MCF 10A (cell line): Measurements from ENCODE around the gene NTM. TPM values are rescaled to one million over a fixed set of nuclear protein-coding genes. Genes with fewer than 3 reads are reported as not detected.

Experiments
- BruUV-seq: library from RNA; stranded (reverse); fragments of 400-500 nt; replicated peaks from 2 replicates; lab custom pipeline; 2021; lab: Mats Ljungman, UMichigan
- CTCF ChIA-PET: fragments of 300-600 bp; sonication (Branson Sonifier 250); formaldehyde crosslinking; extraction: SDS; loops from one replicate; lab custom pipeline; 2021; ENCODE audit warnings: antibody characterized with exemption, inconsistent platforms; lab: Yijun Ruan, JAX
- POLR2A ChIA-PET: fragments of 300-600, 350-650 bp; sonication (Branson Sonifier 250); formaldehyde crosslinking; extraction: SDS; loops from one replicate; lab custom pipeline; 2020; ENCODE audit warnings: antibody characterized with exemption, inconsistent platforms; lab: Yijun Ruan, JAX
- DNase-seq: peaks from one replicate; pipeline ENCODE4 v3.0.0-alpha.2; 2018; ENCODE audit not compliant: unreplicated experiment
- H3K27ac Mint-ChIP-seq: one replicate; pipeline ENCODE4 v1.8.0; 2022; ENCODE audit warnings: mild to moderate bottlenecking, low read depth, mixed read lengths; ENCODE audit not compliant: unreplicated experiment
- H3K27me3 Mint-ChIP-seq: one replicate; pipeline ENCODE4 v1.8.0; 2022; ENCODE audit warnings: mixed read lengths; ENCODE audit not compliant: insufficient read depth, unreplicated experiment
- H3K36me3 Mint-ChIP-seq: one replicate; pipeline ENCODE4 v1.8.0; 2022; ENCODE audit warnings: mild to moderate bottlenecking, moderate library complexity, mixed read lengths; ENCODE audit not compliant: insufficient read depth, unreplicated experiment
- H3K4me1 Mint-ChIP-seq: one replicate; pipeline ENCODE4 v1.8.0; 2022; ENCODE audit warnings: mixed read lengths; ENCODE audit not compliant: insufficient read depth, unreplicated experiment
- H3K4me3 Mint-ChIP-seq: one replicate; pipeline ENCODE4 v1.8.0; 2022; ENCODE audit warnings: mild to moderate bottlenecking, moderate library complexity, mixed read lengths; ENCODE audit not compliant: unreplicated experiment
- H3K9me3 Mint-ChIP-seq: one replicate; pipeline ENCODE4 v1.8.0; 2022; ENCODE audit warnings: mixed read lengths; ENCODE audit not compliant: unreplicated experiment
- CTCF ChIP-seq: fragments of 200-600 bp; IDR thresholded peaks from one replicate; pipeline ENCODE4 v1.8.0; 2022; ENCODE audit warnings: antibody characterized with exemption, mild to moderate bottlenecking; ENCODE audit not compliant: unreplicated experiment
- intact Hi-C: fragments of 100-400 bp; cut with micrococcal nuclease; formaldehyde crosslinking; loops from 2 replicates; pipeline ENCODE4 v1.14.1; 2022
- total RNA-seq: library from RNA; stranded (reverse); gene quantifications from 2 replicates; pipeline ENCODE4 v1.2.3, GENCODE V29; 2022

The NTM gene
- total RNA-seq, 1 experiment from 2014 or later = not detected

GRCh38 chr11:131543389-131544025 lies 173.1 kb downstream of the NTM start:
- intact Hi-C loops = no loop called here
- Mint-ChIP-seq H3K9me3 (peaks cover 58% of the 10 kb centered on the region), H3K27me3 (no peaks in the 10 kb centered on the region), H3K4me3 (no peak overlapping the region), H3K4me1 (no peaks in the 10 kb centered on the region), H3K36me3 (no peaks in the 10 kb centered on the region), H3K27ac (no peak overlapping the region)
- no peak for TF ChIP-seq CTCF
- CTCF ChIA-PET = interaction anchor here (0.7 to 1.2 kb wide), 2 partner anchors 9 to 36 kb away, joined by 3 to 4 read pairs; no protein-coding TSS in a partner anchor
- no peak for DNase-seq
- POLR2A ChIA-PET = no interaction called here
- BruUV-seq = no TSS peak

GRCh38 chr11:131544591-131544990 lies 174.2 kb downstream of the NTM start:
- ChIA-PET POLR2A (no interaction called here), CTCF (interaction anchor here (0.7 kb wide), 1 partner anchor 35 kb away, joined by 4 read pairs; no protein-coding TSS in a partner anchor)
- Mint-ChIP-seq H3K36me3 (no peaks in the 10 kb centered on the region), H3K27ac (no peak overlapping the region), H3K9me3 (peaks cover 47% of the 10 kb centered on the region), H3K4me1 (no peaks in the 10 kb centered on the region), H3K27me3 (no peaks in the 10 kb centered on the region), H3K4me3 (no peak overlapping the region)
- DNase-seq = no peak
- no peak for TF ChIP-seq CTCF
- no TSS peak for BruUV-seq
- intact Hi-C loops = no loop called here

GRCh38 chr11:131546218-131546895 lies 175.9 kb downstream of the NTM start:
- CTCF ChIA-PET = interaction anchor here (0.6 kb wide), 1 partner anchor 170 kb away, joined by 4 read pairs; no protein-coding TSS in a partner anchor
- BruUV-seq = no TSS peak
- no peak overlapping the region for H3K27ac Mint-ChIP-seq
- H3K4me3 Mint-ChIP-seq = no peak overlapping the region
- H3K4me1 Mint-ChIP-seq = no peaks in the 10 kb centered on the region
- H3K36me3 Mint-ChIP-seq = no peaks in the 10 kb centered on the region
- TF ChIP-seq CTCF = no peak
- POLR2A ChIA-PET = no interaction called here
- no peaks in the 10 kb centered on the region for H3K27me3 Mint-ChIP-seq
- intact Hi-C loops = no loop called here
- DNase-seq = no peak
- H3K9me3 Mint-ChIP-seq = peaks cover 39% of the 10 kb centered on the region

GRCh38 chr11:131549099-131549498 lies 178.7 kb downstream of the NTM start:
- H3K4me1 Mint-ChIP-seq = no peaks in the 10 kb centered on the region
- BruUV-seq = no TSS peak
- no peak for TF ChIP-seq CTCF
- no peak for DNase-seq
- ChIA-PET CTCF (no interaction called here), POLR2A (no interaction called here)
- no peaks in the 10 kb centered on the region for H3K36me3 Mint-ChIP-seq
- no peak overlapping the region for H3K27ac Mint-ChIP-seq
- no peak overlapping the region for H3K4me3 Mint-ChIP-seq
- intact Hi-C loops = no loop called here
- H3K9me3 Mint-ChIP-seq = peaks cover 54% of the 10 kb centered on the region
- H3K27me3 Mint-ChIP-seq = no peaks in the 10 kb centered on the region
